Measurements from ENCODE around the gene PDHA1.

GRCh38 chrX:19392703-19393102 is 49.0 kb downstream of the PDHA1 start:
- TF ChIP-seq EZH2 (IDR thresholded peaks at IDR 0.05; ENCODE audit: insufficient read depth, poor library complexity, severe bottlenecking) (no peak), EZH2phosphoT487 (IDR thresholded peaks at IDR 0.05; ENCODE audit: insufficient read depth, low read depth) (no peak)

All from GM23248 (cell line).